HAP-1 (cell line): ENCODE results near the gene OR5H14.
A peak's percentile ranks its signal among the peaks of the same experiment; 100 is the strongest.
"Not testable (repeated sequence)": the region's sequence is repeated elsewhere in the genome, so short reads cannot be mapped to it uniquely, and the experiment has no call there.

Experiments
- DNase-seq, 2 experiments: peaks; one replicate each; pipeline ENCODE4 v3.0.0-alpha.2; 2016 to 2020; ENCODE audit warnings: low spot score in 2 of 2
- H3K27me3 ChIP-seq: fragments of 250-450 bp; sonication (Bioruptor Pico); 2 replicates; pipeline ENCODE4 v1.5.1; 2020; ENCODE audit warnings: low read depth, mild to moderate bottlenecking, moderate library complexity
- H3K36me3 ChIP-seq: fragments of 250-450 bp; sonication (Bioruptor Pico); replicated peaks from 2 replicates; pipeline ENCODE4 v1.5.1; 2020; ENCODE audit warnings: mild to moderate bottlenecking
- H3K4me1 ChIP-seq: fragments of 250-450 bp; sonication (Bioruptor Pico); 2 replicates; pipeline ENCODE4 v1.5.1; 2020; ENCODE audit warnings: mild to moderate bottlenecking
- H3K4me3 ChIP-seq: fragments of 250-450 bp; sonication (Bioruptor Pico); 2 replicates; pipeline ENCODE4 v1.5.1; 2020; ENCODE audit warnings: mild to moderate bottlenecking, moderate library complexity
- H3K9me3 ChIP-seq: fragments of 250-450 bp; sonication (Bioruptor Pico); 2 replicates; pipeline ENCODE4 v1.5.1; 2020; ENCODE audit warnings: mild to moderate bottlenecking, moderate library complexity
- in situ Hi-C: fragments of 300-500 bp; cut with MboI; formaldehyde crosslinking; loops from 3 replicates; pipeline ENCODE4 v1.14.3; 2020; ENCODE audit warnings: low sequenced_read_pairs, inconsistent platforms, mixed read lengths

Gene OR5H14

DNA sequence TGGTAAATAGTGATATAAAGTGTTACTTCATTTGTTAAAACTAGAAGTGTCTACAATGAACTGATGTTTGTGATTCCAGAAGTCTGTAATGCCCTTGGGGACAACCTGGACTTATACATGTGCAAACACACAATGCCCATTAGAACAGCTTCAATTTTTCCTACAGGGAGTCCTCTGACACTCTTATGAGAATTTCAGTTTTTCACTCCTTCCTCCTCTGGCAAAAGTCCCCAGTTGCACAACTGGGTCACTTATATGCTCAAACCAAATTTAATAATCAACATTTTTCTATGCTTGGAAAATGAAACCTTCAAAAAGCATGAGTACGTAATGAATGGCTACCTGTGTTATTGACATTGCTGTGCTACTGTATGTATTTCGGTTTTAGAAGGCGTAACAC lies 19.1 kb downstream of the OR5H14 start, which contains the start of gene OR5H15:
Gene OR5H15, plus strand, starts transcription at position 301 of the 400 bp plus-strand sequence. CDS start 2,004 bp downstream, outside the sequence.
- Histone ChIP-seq H3K36me3 (no peaks in the 10 kb centered on the region), H3K9me3 (no peaks in the 10 kb centered on the region), H3K27me3 (0 out of 2 replicates have a peak, but pooled peaks cover 2% of the 10 kb centered on the region), H3K4me3 (no peak within 1 kb of the TSS), H3K4me1 (no peaks in the 10 kb centered on the region)
- in situ Hi-C loops = no loop called here
- DNase-seq = no peak

DNA sequence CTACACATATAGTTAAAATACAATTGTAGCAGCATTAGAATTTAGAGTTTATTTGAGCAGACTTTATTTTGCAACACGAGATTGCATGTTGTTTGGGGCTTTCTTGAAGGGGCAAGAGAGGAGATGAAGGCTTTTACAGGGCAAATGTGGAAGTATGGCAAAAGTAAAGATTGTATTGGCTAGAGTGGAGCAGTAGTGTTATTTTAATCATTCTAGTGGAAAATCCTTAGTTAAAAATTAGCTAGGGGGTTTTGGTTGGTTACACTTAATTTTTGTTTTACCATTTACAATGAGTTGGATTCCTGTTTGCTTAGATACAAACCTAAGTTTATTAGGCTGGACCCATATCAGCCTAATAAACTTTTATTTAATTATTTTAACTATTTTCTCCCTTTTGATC lies 23.8 kb downstream of the OR5H14 start:
- in situ Hi-C loops = no loop called here
- H3K36me3 ChIP-seq = no peaks in the 10 kb centered on the region
- H3K4me3 ChIP-seq = no peak overlapping the region
- H3K4me1 ChIP-seq = no peaks in the 10 kb centered on the region
- 0 out of 2 replicates have a peak, but pooled peaks cover 2% of the 10 kb centered on the region for H3K27me3 ChIP-seq
- H3K9me3 ChIP-seq = no peaks in the 10 kb centered on the region; the same call in 1 of the 2 replicates
- DNase-seq = no peak

DNA sequence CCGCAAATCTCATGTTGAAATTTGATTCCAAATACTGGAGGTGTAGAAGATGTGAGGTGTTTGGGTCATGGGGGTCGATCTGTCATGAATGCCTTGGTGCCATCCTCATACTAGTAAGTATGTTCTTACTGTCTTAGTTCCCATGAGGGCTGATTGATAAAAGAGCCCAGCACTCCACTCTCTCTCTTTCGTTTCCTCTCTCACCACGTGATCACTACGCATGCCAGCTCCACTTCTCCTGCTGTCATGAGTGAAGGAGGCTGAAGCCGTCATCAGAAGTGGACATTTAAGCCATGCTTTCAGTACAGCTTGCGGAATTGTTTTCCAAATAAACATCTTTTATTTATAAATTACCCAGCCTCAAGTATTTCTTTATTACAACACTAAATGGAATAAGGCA lies 25.3 kb downstream of the OR5H14 start:
- DNase-seq = no peak
- Histone ChIP-seq H3K4me1 (no peaks in the 10 kb centered on the region), H3K27me3 (0 out of 2 replicates have a peak, but pooled peaks cover 2% of the 10 kb centered on the region), H3K9me3 (no peaks in the 10 kb centered on the region; the same call in 1 of the 2 replicates), H3K4me3 (no peak overlapping the region), H3K36me3 (no peaks in the 10 kb centered on the region)
- in situ Hi-C loops = no loop called here

DNA sequence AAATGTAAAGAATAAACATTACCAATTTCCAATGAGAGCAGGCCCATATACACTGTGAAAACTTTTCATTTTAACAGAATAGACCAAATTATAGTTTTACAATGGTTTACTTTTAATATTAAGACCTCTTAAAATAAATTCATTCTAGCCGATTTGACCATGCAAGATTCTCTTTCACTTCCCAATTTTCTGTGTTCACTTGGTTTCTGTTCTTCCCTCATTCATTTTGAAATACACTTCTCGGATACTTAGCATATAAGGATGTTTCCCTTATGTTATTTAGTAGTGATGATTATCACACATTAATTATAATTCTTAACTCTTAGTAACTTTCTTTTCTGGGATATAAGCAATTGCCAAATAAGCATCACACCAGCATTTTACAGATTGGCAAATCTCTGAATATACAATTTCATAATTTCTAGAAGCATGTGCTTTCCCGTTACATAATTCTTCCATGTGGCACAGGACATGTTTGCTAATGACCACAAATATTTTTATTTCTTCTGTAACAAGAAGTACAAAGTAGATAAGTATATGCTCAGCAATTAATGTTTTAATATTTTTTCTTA lies 33.1 kb downstream of the OR5H14 start:
- in situ Hi-C loops = no loop called here
- no peaks in the 10 kb centered on the region for H3K4me1 ChIP-seq
- no peak for DNase-seq
- H3K36me3 ChIP-seq = no peaks in the 10 kb centered on the region
- no peaks in the 10 kb centered on the region; the same call in 1 of the 2 replicates for H3K27me3 ChIP-seq
- H3K9me3 ChIP-seq = no peaks in the 10 kb centered on the region
- H3K4me3 ChIP-seq = no peak overlapping the region

DNA sequence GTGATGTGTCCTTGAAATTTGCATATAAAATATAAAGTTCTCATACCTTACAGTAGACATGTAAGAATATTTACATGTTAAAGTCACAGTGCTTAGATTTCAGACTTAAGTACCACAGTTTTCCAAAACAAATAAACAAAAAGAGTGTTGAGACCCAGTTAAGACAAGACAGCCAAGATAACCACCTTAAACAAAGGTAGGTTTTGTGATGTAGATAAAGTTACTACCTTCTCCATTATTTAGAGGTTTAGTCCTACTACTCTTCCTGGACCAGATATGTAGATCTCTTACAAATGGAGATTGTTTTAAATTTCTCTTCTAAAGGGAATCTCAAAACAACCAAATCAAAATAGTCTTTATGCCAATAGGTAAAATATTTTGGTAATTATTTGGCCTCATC lies 34.9 kb downstream of the OR5H14 start:
- Histone ChIP-seq H3K4me3 (no peak overlapping the region), H3K4me1 (no peaks in the 10 kb centered on the region), H3K27me3 (no peaks in the 10 kb centered on the region; the same call in 1 of the 2 replicates), H3K9me3 (no peaks in the 10 kb centered on the region), H3K36me3 (no peaks in the 10 kb centered on the region)
- DNase-seq = peak in 1 of 2 experiments; percentile 4
- in situ Hi-C loops = no loop called here

DNA sequence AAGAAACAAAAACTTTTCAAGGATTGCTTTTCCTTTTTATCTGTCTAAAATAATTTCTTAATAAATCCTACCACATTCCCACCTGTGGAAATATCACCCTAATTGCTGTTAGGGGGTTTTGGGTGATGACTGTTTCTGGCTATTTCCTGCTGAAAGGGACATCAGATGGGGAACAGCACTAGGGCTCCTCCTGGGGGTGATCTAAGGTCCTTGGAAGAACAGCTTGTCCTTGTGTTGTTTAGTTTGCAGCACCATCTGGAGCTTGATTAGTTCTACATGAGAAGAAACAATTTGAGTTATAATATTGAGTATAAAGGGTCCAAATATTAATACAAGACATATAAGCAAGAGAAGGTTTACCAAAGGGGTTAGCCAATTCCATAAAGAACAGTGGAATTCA lies 37.9 kb downstream of the OR5H14 start:
- H3K4me3 ChIP-seq = no peak overlapping the region
- in situ Hi-C loops = no loop called here
- no peaks in the 10 kb centered on the region for H3K36me3 ChIP-seq
- DNase-seq = no peak
- H3K4me1 ChIP-seq = no peaks in the 10 kb centered on the region
- no peaks in the 10 kb centered on the region; the same call in 1 of the 2 replicates for H3K27me3 ChIP-seq
- H3K9me3 ChIP-seq = no peaks in the 10 kb centered on the region

DNA sequence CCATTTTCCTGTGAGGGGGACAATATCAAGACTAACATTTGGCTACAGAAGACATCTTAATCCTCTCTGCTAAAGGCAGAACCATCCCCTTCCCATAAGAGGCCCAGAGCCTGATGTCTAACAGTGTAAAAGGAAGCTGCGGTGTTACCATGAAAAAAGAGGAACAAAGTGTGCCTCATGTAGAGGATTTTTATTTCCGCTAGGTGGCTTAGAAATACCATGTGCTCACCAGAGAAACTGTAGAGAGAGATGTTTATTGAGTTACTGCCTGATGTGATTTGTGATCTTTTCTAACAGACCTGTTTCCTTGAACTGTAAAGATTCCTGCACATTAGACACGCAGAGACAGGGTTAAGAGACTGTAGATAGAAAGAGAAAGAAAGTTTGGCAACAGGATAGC lies 41.3 kb downstream of the OR5H14 start:
- Histone ChIP-seq H3K36me3 (no peaks in the 10 kb centered on the region), H3K4me1 (no peaks in the 10 kb centered on the region), H3K27me3 (no peaks in the 10 kb centered on the region; the same call in 1 of the 2 replicates), H3K4me3 (no peak overlapping the region), H3K9me3 (no peaks in the 10 kb centered on the region)
- peak in 1 of 2 experiments; percentile 32 for DNase-seq
- in situ Hi-C loops = no loop called here

DNA sequence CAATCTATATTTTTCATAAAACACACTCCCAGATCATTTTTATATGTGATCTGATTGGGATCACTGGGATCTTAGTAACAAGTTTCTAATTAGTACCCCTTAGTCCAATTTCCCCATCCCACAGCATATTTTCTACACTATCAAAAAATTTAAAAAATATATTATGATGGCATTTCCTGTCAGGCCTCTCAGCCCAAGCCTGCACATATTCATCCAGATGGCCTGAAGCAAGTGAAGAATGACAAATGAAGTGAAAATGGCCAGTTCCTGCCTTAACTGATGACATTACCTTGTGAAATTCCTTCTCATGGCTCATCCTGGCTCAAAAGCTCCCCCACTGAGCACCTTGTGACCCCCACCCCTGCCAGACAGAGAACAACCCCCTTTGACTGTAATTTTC lies 43.6 kb downstream of the OR5H14 start:
- DNase-seq, H3K27me3 ChIP-seq, H3K4me3 ChIP-seq, H3K9me3 ChIP-seq, in situ Hi-C loops, H3K36me3 ChIP-seq, H3K4me1 ChIP-seq: not testable (repeated sequence)

DNA sequence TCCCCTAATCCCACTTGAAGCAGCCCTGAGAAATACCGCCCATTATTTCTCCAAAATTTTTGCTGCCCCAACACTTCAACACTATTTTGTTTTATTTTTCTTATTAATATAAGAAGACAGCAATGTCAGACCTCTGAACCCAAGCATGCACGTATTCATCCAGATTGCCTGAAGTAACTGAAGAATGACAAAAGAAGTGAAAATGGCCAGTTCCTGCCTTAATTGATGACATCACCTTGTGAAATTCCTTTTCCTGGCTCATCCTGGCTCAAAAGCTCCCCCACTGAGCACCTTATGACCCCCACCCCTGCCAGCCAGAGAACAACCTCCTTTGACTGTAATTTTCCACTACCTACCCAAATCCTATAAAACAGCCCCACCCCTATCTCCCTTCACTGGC lies 49.0 kb downstream of the OR5H14 start:
- H3K36me3 ChIP-seq, in situ Hi-C loops, DNase-seq, H3K4me3 ChIP-seq, H3K4me1 ChIP-seq, H3K27me3 ChIP-seq, H3K9me3 ChIP-seq: not testable (repeated sequence)

DNA sequence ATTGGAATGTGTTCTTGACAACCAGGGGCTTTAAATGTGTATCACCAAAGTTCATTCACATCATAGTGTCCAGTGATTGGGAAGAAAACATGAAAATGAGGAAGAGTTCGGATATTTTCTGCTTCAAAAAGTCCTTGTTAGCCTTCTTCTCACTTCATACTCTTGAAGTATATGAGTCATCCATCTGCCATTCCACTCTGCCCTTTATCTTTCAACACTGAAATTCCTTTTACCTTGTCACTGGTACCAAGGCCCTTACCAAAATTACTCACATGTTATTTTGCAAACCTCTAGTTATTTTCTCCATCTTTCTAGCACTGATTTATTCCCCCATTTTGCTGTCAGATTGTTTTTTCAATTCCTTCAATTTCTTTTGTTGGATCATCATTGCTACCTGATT lies 51.7 kb downstream of the OR5H14 start:
- DNase-seq = no peak

More for the DNA sequence above, 51.7 kb downstream of the OR5H14 start:
- no peaks in the 10 kb centered on the region for H3K36me3 ChIP-seq
- H3K4me3 ChIP-seq = no peak overlapping the region
- H3K9me3 ChIP-seq = no peaks in the 10 kb centered on the region
- in situ Hi-C loops = no loop called here
- no peaks in the 10 kb centered on the region for H3K4me1 ChIP-seq
- H3K27me3 ChIP-seq = no peaks in the 10 kb centered on the region
